ENCODE data around the gene UTP4. TPM values are rescaled to one million over a fixed set of nuclear protein-coding genes. Genes with fewer than 3 reads are reported as not detected.
"Not testable (repeated sequence)": the region's sequence is repeated elsewhere in the genome, so short reads cannot be mapped to it uniquely, and the experiment has no call there.

Gene UTP4
- total RNA-seq, 1 donor from 2014 or later: 48.0 TPM

- no peak for DNase-seq (ENCODE audit: low spot score in 2 of 2, unreplicated experiment in 2 of 2)
- peaks cover 31% of the 10 kb centered on the region for H3K36me3 Mint-ChIP-seq
- H3K27me3 Mint-ChIP-seq (ENCODE audit: low read depth): no peaks in the 10 kb centered on the region
- H3K4me3 Mint-ChIP-seq: no peak overlapping the region
- no peaks in the 10 kb centered on the region for H3K4me1 Mint-ChIP-seq
- no peak for TF ChIP-seq CTCF (IDR thresholded peaks at IDR 0.05; ENCODE audit: unreplicated experiment)
- no peak overlapping the region for H3K27ac Mint-ChIP-seq
- H3K9me3 Mint-ChIP-seq: no peaks in the 10 kb centered on the region
Measured at GRCh38 chr16:69119536-69119935, 12.9 kb upstream of the UTP4 start.

- no peaks in the 10 kb centered on the region for H3K9me3 Mint-ChIP-seq
- H3K4me3 Mint-ChIP-seq: no peak overlapping the region
- TF ChIP-seq CTCF (IDR thresholded peaks at IDR 0.05; ENCODE audit: unreplicated experiment): no peak
- no peak overlapping the region for H3K27ac Mint-ChIP-seq
- peaks cover 25% of the 10 kb centered on the region for H3K36me3 Mint-ChIP-seq
- no peak for DNase-seq (ENCODE audit: low spot score in 2 of 2, unreplicated experiment in 2 of 2)
- no peaks in the 10 kb centered on the region for H3K27me3 Mint-ChIP-seq (ENCODE audit: low read depth)
- H3K4me1 Mint-ChIP-seq: no peaks in the 10 kb centered on the region
Measured at GRCh38 chr16:69120096-69120664, 12.3 kb upstream of the UTP4 start.

GRCh38 chr16:69123910-69124309, 8.5 kb upstream of the UTP4 start:
- peaks cover 8% of the 10 kb centered on the region for H3K4me1 Mint-ChIP-seq
- no peaks in the 10 kb centered on the region for H3K27me3 Mint-ChIP-seq (ENCODE audit: low read depth)
- H3K27ac Mint-ChIP-seq: no peak overlapping the region
- peaks cover 21% of the 10 kb centered on the region for H3K36me3 Mint-ChIP-seq
- TF ChIP-seq CTCF (IDR thresholded peaks at IDR 0.05; ENCODE audit: unreplicated experiment): peak; percentile 86
- DNase-seq (ENCODE audit: low spot score in 2 of 2, unreplicated experiment in 2 of 2): peak in 1 of 2 experiments; percentile 58
- H3K9me3 Mint-ChIP-seq: no peaks in the 10 kb centered on the region
- no peak overlapping the region for H3K4me3 Mint-ChIP-seq

- not testable (repeated sequence) for H3K27ac Mint-ChIP-seq; H3K9me3 Mint-ChIP-seq; H3K4me1 Mint-ChIP-seq; H3K4me3 Mint-ChIP-seq; DNase-seq (ENCODE audit: low spot score in 2 of 2, unreplicated experiment in 2 of 2); H3K27me3 Mint-ChIP-seq (ENCODE audit: low read depth)
- peaks cover 21% of the 10 kb centered on the region for H3K36me3 Mint-ChIP-seq
Measured at GRCh38 chr16:69124406-69124805, 8.0 kb upstream of the UTP4 start.

GRCh38 chr16:69124961-69125360, 7.5 kb upstream of the UTP4 start:
- not testable (repeated sequence) for H3K27ac Mint-ChIP-seq; H3K9me3 Mint-ChIP-seq; H3K27me3 Mint-ChIP-seq (ENCODE audit: low read depth); H3K4me3 Mint-ChIP-seq; DNase-seq (ENCODE audit: low spot score in 2 of 2, unreplicated experiment in 2 of 2)
- peaks cover 20% of the 10 kb centered on the region for H3K36me3 Mint-ChIP-seq
- H3K4me1 Mint-ChIP-seq: peaks cover 14% of the 10 kb centered on the region

- no peak for TF ChIP-seq CTCF (IDR thresholded peaks at IDR 0.05; ENCODE audit: unreplicated experiment)
- Mint-ChIP-seq H3K27ac (no peak overlapping the region), H3K4me3 (no peak overlapping the region), H3K9me3 (no peaks in the 10 kb centered on the region), H3K36me3 (peaks cover 11% of the 10 kb centered on the region), H3K4me1 (peaks cover 25% of the 10 kb centered on the region), H3K27me3 (ENCODE audit: low read depth) (no peaks in the 10 kb centered on the region)
- DNase-seq (ENCODE audit: low spot score in 2 of 2, unreplicated experiment in 2 of 2): no peak
Measured at GRCh38 chr16:69126221-69126620, 6.2 kb upstream of the UTP4 start.

- not testable (repeated sequence) for DNase-seq (ENCODE audit: low spot score in 2 of 2, unreplicated experiment in 2 of 2); H3K36me3 Mint-ChIP-seq; H3K4me3 Mint-ChIP-seq; H3K9me3 Mint-ChIP-seq; H3K27me3 Mint-ChIP-seq (ENCODE audit: low read depth)
- H3K4me1 Mint-ChIP-seq: peaks cover 28% of the 10 kb centered on the region
- peak overlapping the region; percentile 19 for H3K27ac Mint-ChIP-seq
Measured at GRCh38 chr16:69126801-69127200, 5.6 kb upstream of the UTP4 start.

Data from mesothelial cell of epicardium (in vitro differentiated cells).